ENCODE results near the gene ZNRF1.
"Not testable (repeated sequence)": the region's sequence is repeated elsewhere in the genome, so short reads cannot be mapped to it uniquely, and the experiment has no call there.

ZNRF1 gene

GRCh38 chr16:74998481-74999218, at the start of gene ZNRF1:
TSS of gene ZNRF1 (plus strand) at chr16:74999024. CDS start at chr16:74999672, 648 bp downstream.
- DNase-seq (ENCODE audit: low read depth): peak; percentile 74

- DNase-seq (ENCODE audit: low read depth): no peak
Observed at GRCh38 chr16:74949309-74949708, 49.5 kb upstream of the ZNRF1 start.

GRCh38 chr16:74950511-74950910, 48.3 kb upstream of the ZNRF1 start:
- no peak for DNase-seq (ENCODE audit: low read depth)

- DNase-seq (ENCODE audit: low read depth): no peak
Observed at GRCh38 chr16:74951206-74951605, 47.6 kb upstream of the ZNRF1 start.

GRCh38 chr16:74951681-74952080, 47.1 kb upstream of the ZNRF1 start:
- DNase-seq (ENCODE audit: low read depth): no peak

DNA sequence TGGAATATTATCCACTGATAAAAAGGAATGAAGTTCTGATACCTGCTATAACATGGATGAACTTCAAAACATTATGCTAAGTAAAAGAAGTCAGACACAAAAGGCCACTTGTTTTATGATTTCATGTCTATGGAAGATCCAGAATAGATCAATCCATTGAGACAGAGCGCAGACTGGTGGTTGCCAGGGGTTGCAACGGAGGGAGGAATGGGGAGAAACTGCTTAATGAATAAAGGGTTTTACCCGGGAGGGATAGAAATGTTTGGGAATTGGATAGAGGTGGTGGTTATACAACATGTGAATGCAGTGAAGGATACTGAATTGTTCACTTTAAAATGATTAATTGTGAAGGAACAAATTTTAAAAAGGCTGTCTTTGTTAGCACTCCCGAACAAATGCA, 44.1 kb upstream of the ZNRF1 start:
- no peak for DNase-seq (ENCODE audit: low read depth)

DNA sequence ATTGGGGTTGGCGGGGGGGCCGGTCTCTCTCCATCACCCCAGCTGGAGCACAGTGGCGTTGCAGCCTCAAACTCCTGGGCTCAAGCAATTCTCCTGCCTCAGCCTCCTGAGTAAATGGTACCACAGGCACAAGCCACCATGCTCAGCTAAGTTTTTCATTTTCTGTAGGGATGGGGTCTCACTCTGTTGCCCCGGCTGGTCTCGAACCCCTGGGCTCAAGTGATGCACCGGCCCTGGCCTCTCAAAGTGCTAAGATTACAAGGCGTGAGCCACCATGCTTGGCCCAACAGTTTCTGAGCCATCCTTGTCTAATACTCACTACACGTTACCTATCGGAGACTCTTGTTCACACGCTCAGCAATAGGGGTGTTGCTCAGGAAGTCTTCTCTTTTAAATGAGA, 25.5 kb upstream of the ZNRF1 start:
- DNase-seq (ENCODE audit: low read depth): no peak

DNA sequence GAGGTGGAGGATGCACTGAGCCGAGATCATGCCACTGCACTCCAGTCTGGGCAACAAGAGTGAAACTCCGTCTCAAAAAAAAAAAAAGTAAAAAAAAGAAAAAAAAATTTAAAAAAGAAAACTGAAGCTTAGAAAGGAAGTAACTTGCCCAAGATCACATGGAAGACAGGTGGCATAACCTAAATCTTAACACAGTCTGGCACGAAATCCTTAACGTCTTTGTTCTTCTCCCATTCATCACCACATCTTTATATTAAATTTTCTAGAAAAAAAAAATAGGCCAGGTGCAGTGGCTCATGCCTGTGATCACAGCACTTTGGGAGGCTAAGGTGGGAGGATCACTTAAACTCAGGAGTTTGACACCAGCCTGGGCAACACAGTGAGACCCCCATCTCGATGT, 23.2 kb upstream of the ZNRF1 start:
- DNase-seq (ENCODE audit: low read depth): no peak

GRCh38 chr16:74982256-74982655, 16.6 kb upstream of the ZNRF1 start:
- no peak for DNase-seq (ENCODE audit: low read depth)

- DNase-seq (ENCODE audit: low read depth): no peak
Observed at GRCh38 chr16:74984194-74984528, 14.7 kb upstream of the ZNRF1 start.

GRCh38 chr16:74984529-74985296, 14.1 kb upstream of the ZNRF1 start, which contains the start of gene WDR59:
TSS of gene WDR59 (minus strand) at chr16:74985123. CDS start at chr16:74985017, 106 bp downstream.
- peak; percentile 99 for DNase-seq (ENCODE audit: low read depth)

DNA sequence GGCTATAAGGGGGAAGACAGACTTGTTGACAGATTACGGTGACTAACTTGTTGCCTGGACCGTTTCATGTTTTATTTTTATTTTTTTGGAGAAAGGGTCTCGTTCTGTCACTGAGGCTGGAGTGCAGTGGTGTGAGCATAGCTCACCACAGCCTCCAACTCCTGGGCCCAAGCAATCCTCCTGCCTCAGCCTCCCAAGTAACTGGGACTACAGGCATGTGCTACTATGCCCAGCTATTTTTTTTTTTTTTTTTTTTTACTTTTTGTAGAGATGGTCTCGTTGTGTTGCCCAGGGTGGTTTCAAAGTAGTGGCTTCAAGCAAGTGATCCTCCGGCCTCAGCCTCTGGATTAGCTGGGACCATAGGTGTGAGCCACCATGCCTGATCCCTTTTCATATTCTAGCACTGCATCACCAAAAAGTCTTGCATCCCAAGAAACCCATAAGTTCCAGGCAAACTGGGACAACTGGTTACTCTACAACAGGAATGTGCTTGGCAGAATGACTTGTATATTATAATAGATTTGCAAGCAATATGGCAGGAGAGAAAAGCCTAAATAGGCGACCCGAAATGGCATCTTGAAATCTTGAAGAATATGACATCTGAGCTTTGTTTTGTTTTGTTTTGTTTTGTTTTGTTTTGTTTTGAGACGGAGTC, 11.7 kb upstream of the ZNRF1 start:
- no peak for DNase-seq (ENCODE audit: low read depth)

GRCh38 chr16:74989864-74990263, 9.0 kb upstream of the ZNRF1 start:
- not testable (repeated sequence) for DNase-seq (ENCODE audit: low read depth)

DNA sequence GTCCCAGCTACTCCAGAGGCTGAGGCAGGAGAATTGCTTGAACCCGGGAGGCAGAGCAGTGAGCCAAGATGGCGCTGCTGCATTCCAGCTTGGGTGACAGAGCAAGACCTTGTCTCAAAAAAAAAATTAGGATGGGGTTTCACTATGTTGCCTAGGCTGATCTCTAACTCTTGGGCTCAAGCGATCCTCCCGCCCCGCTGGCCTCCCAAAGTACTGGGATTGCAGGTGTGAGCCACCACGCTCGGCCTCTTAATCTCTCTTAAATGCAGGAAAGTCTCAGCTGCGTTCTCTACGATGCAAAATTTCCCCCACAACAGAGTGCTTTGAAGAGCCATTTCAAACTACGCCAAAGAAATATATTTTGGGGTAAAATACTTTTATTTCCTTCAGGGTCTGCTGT, 8.0 kb upstream of the ZNRF1 start:
- DNase-seq (ENCODE audit: low read depth): no peak

- DNase-seq (ENCODE audit: low read depth): no peak
Observed at GRCh38 chr16:74991268-74991592, 7.6 kb upstream of the ZNRF1 start.

- no peak for DNase-seq (ENCODE audit: low read depth)
Observed at GRCh38 chr16:74991593-74992403, 7.0 kb upstream of the ZNRF1 start.

DNA sequence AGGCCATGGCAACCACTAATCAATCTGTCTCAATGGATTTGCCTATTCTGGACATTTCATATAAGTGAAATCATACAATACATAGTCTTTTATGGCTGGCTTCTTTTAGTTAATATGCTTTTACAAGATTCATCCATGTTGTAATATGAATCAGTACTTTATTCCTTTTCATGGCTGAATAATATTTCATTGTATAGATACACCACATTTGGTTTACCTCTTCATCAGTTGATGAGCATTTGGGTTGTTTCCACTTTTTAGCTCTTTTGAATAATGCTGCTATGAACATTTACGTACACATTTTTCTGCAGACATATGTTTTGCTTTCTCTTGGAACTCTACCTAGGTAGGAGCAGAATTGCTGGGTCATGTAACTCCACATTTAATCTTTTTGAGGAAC, 2.8 kb upstream of the ZNRF1 start:
- no peak for DNase-seq (ENCODE audit: low read depth)

- DNase-seq (ENCODE audit: low read depth): no peak
Observed at GRCh38 chr16:74997042-74997491, 1.8 kb upstream of the ZNRF1 start.

DNA sequence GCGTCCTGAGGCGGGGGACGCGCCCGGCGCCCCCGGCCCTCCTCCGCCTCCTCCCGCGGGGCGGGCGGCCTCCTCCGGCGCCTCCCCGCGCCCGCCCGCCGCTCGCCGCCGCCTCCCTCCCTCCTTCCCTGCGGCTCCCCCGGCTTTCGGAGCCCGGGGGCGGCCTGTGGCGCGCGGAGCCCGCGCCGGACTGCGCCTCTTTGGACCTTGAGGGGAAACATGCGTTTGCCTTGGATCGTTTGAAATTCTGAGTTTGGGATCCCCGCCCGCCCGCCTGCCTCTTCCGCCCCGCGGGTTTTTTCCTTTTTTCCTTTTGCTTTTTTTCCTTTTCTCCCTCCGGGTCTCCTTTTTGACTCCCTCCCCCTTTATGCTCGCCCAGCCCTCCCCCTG, 390 bp downstream of the ZNRF1 start:
- no peak for DNase-seq (ENCODE audit: low read depth)

GRCh38 chr16:74999609-75000480, 1.0 kb downstream of the ZNRF1 start:
- peak; percentile 20 for DNase-seq (ENCODE audit: low read depth)

GRCh38 chr16:75000481-75001081, 1.8 kb downstream of the ZNRF1 start:
- DNase-seq (ENCODE audit: low read depth): no peak

Measured in amniotic epithelial cell (primary cell).